ENCODE measurements around the gene DTD1. TPM values are rescaled to one million over a fixed set of nuclear protein-coding genes. Genes with fewer than 3 reads are reported as not detected.

DTD1 gene
- 10 to 100 TPM; 23.4 to 28.4 (median 24.1) TPM for total RNA-seq
- 37.3 TPM for total RNA-seq (2013)

- intact Hi-C loops (cut with micrococcal nuclease) = loop anchor here (1.0 to 5.0 kb wide), 3 partner anchors 21 to 121 kb away; partner anchors contain the start of genes DZANK1, POLR3F, SEC23B and SMIM26
- H3K4me3 Mint-ChIP-seq = peak within 1 kb of the TSS; percentile 90
- DNase-seq = peak; percentile 85 to 86
- peaks cover 14% of the 10 kb centered on the region for H3K4me1 ChIP-seq (ENCODE audit: control insufficient read depth, insufficient read depth, low read length)
- no peaks in the 10 kb centered on the region for H3K9me3 Mint-ChIP-seq
- peak; percentile 87 to 95 (median 88) for ATAC-seq
- no peaks in the 10 kb centered on the region for H3K27me3 ChIP-seq (ENCODE audit: control insufficient read depth, insufficient read depth, low read length)
- H3K9me3 ChIP-seq (ENCODE audit: control insufficient read depth, insufficient read depth, low read length) = no peaks in the 10 kb centered on the region
- H3K4me1 Mint-ChIP-seq = peaks cover 25 to 26% of the 10 kb centered on the region in 2 donors
- TF ChIP-seq CTCF (IDR thresholded peaks at IDR 0.05) = peak; percentile 65
- H3K4me3 ChIP-seq (ENCODE audit: low read length) = peak within 1 kb of the TSS; percentile 71
- H3K27me3 Mint-ChIP-seq (ENCODE audit: low read depth in 2 of 2) = peaks cover 0 to 6% of the 10 kb centered on the region in 2 donors
- no peaks in the 10 kb centered on the region for H3K36me3 Mint-ChIP-seq
- H3K36me3 ChIP-seq (ENCODE audit: control insufficient read depth, insufficient read depth, low read length) = no peaks in the 10 kb centered on the region
- H3K27ac ChIP-seq (ENCODE audit: low read length) = peak within 1 kb of the TSS; percentile 54
- under 1% methylated on average over 88 of the region's 88 CpGs for WGBS (ENCODE audit: insufficient coverage)
- H3K27ac Mint-ChIP-seq = peak within 1 kb of the TSS; percentile 84 to 87
Observed at GRCh38 chr20:18587665-18588573, at the start of gene DTD1. TSS of gene DTD1 (plus strand) at chr20:18588054. CDS start at chr20:18588073, 19 bp downstream.

GRCh38 chr20:18541741-18542140 lies 46.1 kb upstream of the DTD1 start:
- Mint-ChIP-seq H3K36me3 (peaks cover 34% of the 10 kb centered on the region), H3K27me3 (ENCODE audit: low read depth in 2 of 2) (no peaks in the 10 kb centered on the region), H3K4me1 (no peaks in the 10 kb centered on the region), H3K4me3 (no peak overlapping the region), H3K27ac (no peak overlapping the region), H3K9me3 (no peaks in the 10 kb centered on the region)
- no peaks in the 10 kb centered on the region for H3K9me3 ChIP-seq (ENCODE audit: control insufficient read depth, insufficient read depth, low read length)
- H3K4me1 ChIP-seq (ENCODE audit: control insufficient read depth, insufficient read depth, low read length) = no peaks in the 10 kb centered on the region
- H3K27ac ChIP-seq (ENCODE audit: low read length) = no peak overlapping the region
- ATAC-seq (no peak), DNase-seq (no peak)
- H3K27me3 ChIP-seq (ENCODE audit: control insufficient read depth, insufficient read depth, low read length) = no peaks in the 10 kb centered on the region
- no peak overlapping the region for H3K4me3 ChIP-seq (ENCODE audit: low read length)
- intact Hi-C loops (cut with micrococcal nuclease) = no loop called here
- H3K36me3 ChIP-seq (ENCODE audit: control insufficient read depth, insufficient read depth, low read length) = peaks cover 59% of the 10 kb centered on the region
- WGBS (ENCODE audit: insufficient coverage) = 97% methylated on average over 5 of the region's 5 CpGs
- TF ChIP-seq CTCF (IDR thresholded peaks at IDR 0.05) = no peak

- no peaks in the 10 kb centered on the region for H3K4me1 Mint-ChIP-seq
- H3K36me3 Mint-ChIP-seq = peaks cover 34% of the 10 kb centered on the region
- Histone ChIP-seq H3K36me3 (ENCODE audit: control insufficient read depth, insufficient read depth, low read length) (peaks cover 66% of the 10 kb centered on the region), H3K4me1 (ENCODE audit: control insufficient read depth, insufficient read depth, low read length) (no peaks in the 10 kb centered on the region), H3K27me3 (ENCODE audit: control insufficient read depth, insufficient read depth, low read length) (no peaks in the 10 kb centered on the region), H3K27ac (ENCODE audit: low read length) (no peak overlapping the region), H3K9me3 (ENCODE audit: control insufficient read depth, insufficient read depth, low read length) (no peaks in the 10 kb centered on the region), H3K4me3 (ENCODE audit: low read length) (no peak overlapping the region)
- intact Hi-C loops (cut with micrococcal nuclease) = no loop called here
- no peak for DNase-seq
- no peaks in the 10 kb centered on the region for H3K27me3 Mint-ChIP-seq (ENCODE audit: low read depth in 2 of 2)
- 99% methylated on average over 4 of the region's 4 CpGs for WGBS (ENCODE audit: insufficient coverage)
- no peaks in the 10 kb centered on the region for H3K9me3 Mint-ChIP-seq
- no peak for TF ChIP-seq CTCF (IDR thresholded peaks at IDR 0.05)
- no peak overlapping the region for H3K4me3 Mint-ChIP-seq
- no peak overlapping the region for H3K27ac Mint-ChIP-seq
- ATAC-seq = no peak
Observed at GRCh38 chr20:18543216-18543615, 44.6 kb upstream of the DTD1 start.
